Vagina (tissue), 2 donors: ENCODE data around the gene TIMM44. TPM values are rescaled to one million over a fixed set of nuclear protein-coding genes. Genes with fewer than 3 reads are reported as not detected.

Source experiments
- DNase-seq, 2 donors: peaks; one replicate each; pipeline ENCODE4 v3.0.0-alpha.2; 2017; ENCODE audit errors: extremely low spot score in 2 of 2
- H3K27ac ChIP-seq: fragments of 200-600 bp; sonication (generic); one replicate; pipeline ENCODE4 v1.5.1; 2019
- H3K27me3 ChIP-seq: fragments of 200-600 bp; sonication (generic); one replicate; pipeline ENCODE4 v1.5.1; 2019
- H3K36me3 ChIP-seq, 2 donors: fragments of 200-600 bp; sonication (generic); one replicate each; pipeline ENCODE4 v1.5.1; 2017 to 2019
- H3K4me1 ChIP-seq: fragments of 200-600 bp; sonication (generic); one replicate; pipeline ENCODE4 v1.5.1; 2019
- H3K4me3 ChIP-seq, 2 donors: fragments of 200-600 bp; sonication (generic); 1 replicate in 1 of 2; 2 replicates in 1 of 2; pipeline ENCODE4 v1.5.1; 2016 to 2019
- H3K9me3 ChIP-seq: fragments of 200-600 bp; sonication (generic); one replicate; pipeline ENCODE4 v1.5.1; 2019
- CTCF ChIP-seq, 3 experiments: fragments of 450-650 bp in 2 of 3; fragments of 200-600 bp in 1 of 3; sonication (generic) in 1 of 3; IDR thresholded peaks; one replicate each; pipeline ENCODE4 v1.5.1; 2017 to 2019; ENCODE audit warnings: antibody characterized with exemption in 3 of 3, mild to moderate bottlenecking in 2 of 3, moderate library complexity in 2 of 3
- POLR2A ChIP-seq, 2 donors: fragments of 450-650 bp; IDR thresholded peaks; one replicate each; pipeline ENCODE4 v1.6.1; 2017; ENCODE audit warnings: antibody characterized with exemption in 2 of 2, mild to moderate bottlenecking in 2 of 2, moderate library complexity in 2 of 2
- POLR2AphosphoS5 ChIP-seq, 2 donors: sonication (generic); formaldehyde crosslinking; IDR thresholded peaks; one replicate each; pipeline ENCODE4 v1.9.0; 2017; ENCODE audit warnings: antibody characterized with exemption in 2 of 2, mild to moderate bottlenecking in 2 of 2, low read depth in 1 of 2; ENCODE audit not compliant: insufficient read depth in 1 of 2
- intact Hi-C: fragments of 100-400 bp; cut with DNase I; formaldehyde crosslinking; loops from one replicate; pipeline ENCODE4 v1.15.1; 2023
- total RNA-seq: library from RNA; depleted of rRNA; stranded (reverse); fragments of >200 nt; gene quantifications from one replicate; pipeline ENCODE4 v1.2.3, GENCODE V29; 2016

Gene TIMM44
- total RNA-seq, 1 donor from 2014 or later, result 76.1 TPM

- DNase-seq, result no peak
- Histone ChIP-seq H3K27ac (no peak overlapping the region), H3K9me3 (no peaks in the 10 kb centered on the region), H3K4me3 (no peak overlapping the region), H3K36me3 (peaks cover 0 to 52% of the 10 kb centered on the region in 2 donors), H3K27me3 (no peaks in the 10 kb centered on the region), H3K4me1 (no peaks in the 10 kb centered on the region)
- no peak for TF ChIP-seq POLR2A (IDR thresholded peaks at IDR 0.05)
- no peak for TF ChIP-seq POLR2AphosphoS5 (IDR thresholded peaks at IDR 0.05; ENCODE audit: insufficient read depth in 1 of 2, low read depth in 1 of 2)
- TF ChIP-seq CTCF (IDR thresholded peaks at IDR 0.05), result no peak
- intact Hi-C loops, result no loop called here
Measured at GRCh38 chr19:7968008-7968795, 24.7 kb upstream of the TIMM44 start.

- no peaks in the 10 kb centered on the region for H3K9me3 ChIP-seq
- no peak for DNase-seq
- intact Hi-C loops, result no loop called here
Measured at GRCh38 chr19:7965921-7966665, 22.6 kb upstream of the TIMM44 start.

GRCh38 chr19:7965259-7965841 lies 21.9 kb upstream of the TIMM44 start:
- H3K27ac ChIP-seq, result no peak overlapping the region
- DNase-seq, result no peak
- intact Hi-C loops, result no loop called here
- H3K36me3 ChIP-seq, result peaks cover 0 to 58% of the 10 kb centered on the region in 2 donors
- no peaks in the 10 kb centered on the region for H3K27me3 ChIP-seq
- H3K9me3 ChIP-seq, result no peaks in the 10 kb centered on the region
- TF ChIP-seq POLR2AphosphoS5 (IDR thresholded peaks at IDR 0.05; ENCODE audit: insufficient read depth in 1 of 2, low read depth in 1 of 2), result no peak
- no peak for TF ChIP-seq CTCF (IDR thresholded peaks at IDR 0.05)
- TF ChIP-seq POLR2A (IDR thresholded peaks at IDR 0.05), result no peak
- no peaks in the 10 kb centered on the region for H3K4me1 ChIP-seq
- no peak overlapping the region for H3K4me3 ChIP-seq

More at GRCh38 chr19:7965921-7966665, 22.6 kb upstream of the TIMM44 start:
- Histone ChIP-seq H3K27ac (no peak overlapping the region), H3K4me3 (no peak overlapping the region), H3K27me3 (no peaks in the 10 kb centered on the region), H3K36me3 (peaks cover 0 to 54% of the 10 kb centered on the region in 2 donors), H3K4me1 (no peaks in the 10 kb centered on the region)
- no peak for TF ChIP-seq CTCF (IDR thresholded peaks at IDR 0.05)
- TF ChIP-seq POLR2AphosphoS5 (IDR thresholded peaks at IDR 0.05; ENCODE audit: insufficient read depth in 1 of 2, low read depth in 1 of 2), result no peak
- no peak for TF ChIP-seq POLR2A (IDR thresholded peaks at IDR 0.05)

GRCh38 chr19:7963566-7963965 lies 20.1 kb upstream of the TIMM44 start:
- no peaks in the 10 kb centered on the region for H3K4me1 ChIP-seq
- peaks cover 0 to 51% of the 10 kb centered on the region in 2 donors for H3K36me3 ChIP-seq
- no peak for DNase-seq
- H3K9me3 ChIP-seq, result no peaks in the 10 kb centered on the region
- no peak overlapping the region for H3K27ac ChIP-seq
- intact Hi-C loops, result no loop called here
- H3K27me3 ChIP-seq, result no peaks in the 10 kb centered on the region
- TF ChIP-seq POLR2A (IDR thresholded peaks at IDR 0.05) (no peak), POLR2AphosphoS5 (IDR thresholded peaks at IDR 0.05; ENCODE audit: insufficient read depth in 1 of 2, low read depth in 1 of 2) (no peak), CTCF (IDR thresholded peaks at IDR 0.05) (no peak)
- H3K4me3 ChIP-seq, result no peak overlapping the region
